ENCODE results near the gene KRTAP4-5.

GRCh38 chr17:41171886-41172285 is 22.3 kb upstream of the KRTAP4-5 start:
- no peak for TF ChIP-seq CTCF (IDR thresholded peaks at IDR 0.05)
- no peak for TF ChIP-seq POLR2A (IDR thresholded peaks at IDR 0.05)
